ENCODE results near the gene SYNE1. TPM values are rescaled to one million over a fixed set of nuclear protein-coding genes. Genes with fewer than 3 reads are reported as not detected.

The SYNE1 gene
- total RNA-seq, 1 experiment from 2014 or later, result 6.5 TPM

- no peak for TF ChIP-seq PRDM15 (CRISPR knock-in tag; IDR thresholded peaks at IDR 0.05)
- no peak for TF ChIP-seq SOX15 (CRISPR knock-in tag; IDR thresholded peaks at IDR 0.05)
- no peak for TF ChIP-seq ZNF138 (CRISPR knock-in tag; conservative IDR thresholded peaks at IDR 0.05)
Observed at GRCh38 chr6:152573762-152574161, 63.4 kb downstream of the SYNE1 start (continued).

- Mint-ChIP-seq H3K27me3 (ENCODE audit: low read depth) (no peaks in the 10 kb centered on the region), H3K9me3 (no peaks in the 10 kb centered on the region), H3K4me1 (peaks cover 30% of the 10 kb centered on the region), H3K27ac (no peak overlapping the region), H3K4me3 (no peak overlapping the region), H3K36me3 (no peaks in the 10 kb centered on the region)
- CTCF ChIA-PET, result interaction anchor here (1.1 kb wide), 1 partner anchor 23 kb away, joined by 4 read pairs; no protein-coding TSS in a partner anchor
- POLR2A ChIA-PET, result no interaction called here
- ATAC-seq, result no peak
- DNase-seq (ENCODE audit: low spot score), result no peak
- TF ChIP-seq KAT7 (CRISPR knock-in tag; IDR thresholded peaks at IDR 0.05; ENCODE audit: borderline replicate concordance), result no peak
Observed at GRCh38 chr6:152572338-152573088, 64.6 kb downstream of the SYNE1 start.

- no peak for TF ChIP-seq TP53 (CRISPR knock-in tag; IDR thresholded peaks at IDR 0.05)
- no peak for TF ChIP-seq CREB1 (CRISPR knock-in tag; IDR thresholded peaks at IDR 0.05)
- TF ChIP-seq NR3C1 (CRISPR knock-in tag; conservative IDR thresholded peaks at IDR 0.05; ENCODE audit: low read depth), result no peak
- no peak for TF ChIP-seq ZNF396 (CRISPR knock-in tag; IDR thresholded peaks at IDR 0.05; ENCODE audit: borderline replicate concordance)
- no peak for TF ChIP-seq USF2 (CRISPR knock-in tag; IDR thresholded peaks at IDR 0.05)
- no peak for TF ChIP-seq RORB (CRISPR knock-in tag; IDR thresholded peaks at IDR 0.05)
- no peak for TF ChIP-seq ZNF281 (CRISPR knock-in tag; IDR thresholded peaks at IDR 0.05)
- TF ChIP-seq ZNF138 (CRISPR knock-in tag; conservative IDR thresholded peaks at IDR 0.05), result no peak
- H3K4me3 Mint-ChIP-seq, result no peak overlapping the region
Observed at GRCh38 chr6:152571943-152572337, 65.2 kb downstream of the SYNE1 start.

GRCh38 chr6:152571089-152571488 is 66.1 kb downstream of the SYNE1 start:
- Mint-ChIP-seq H3K36me3 (no peaks in the 10 kb centered on the region), H3K4me1 (peaks cover 26% of the 10 kb centered on the region), H3K27ac (no peak overlapping the region), H3K9me3 (no peaks in the 10 kb centered on the region), H3K4me3 (no peak overlapping the region), H3K27me3 (ENCODE audit: low read depth) (no peaks in the 10 kb centered on the region)
- TF ChIP-seq IRF1 (CRISPR knock-in tag; IDR thresholded peaks at IDR 0.05) (no peak), ERG (CRISPR knock-in tag; IDR thresholded peaks at IDR 0.05) (no peak), GABPB1 (CRISPR knock-in tag; IDR thresholded peaks at IDR 0.05) (no peak), MLX (CRISPR knock-in tag; IDR thresholded peaks at IDR 0.05) (no peak), EMX1 (CRISPR knock-in tag; IDR thresholded peaks at IDR 0.05) (no peak)
- ChIA-PET POLR2A (no interaction called here), CTCF (interaction anchor here (1.4 kb wide), 1 partner anchor 72 kb away, joined by 6 read pairs; no protein-coding TSS in a partner anchor)
- ATAC-seq (no peak), DNase-seq (ENCODE audit: low spot score) (no peak)

More at GRCh38 chr6:152571943-152572337, 65.2 kb downstream of the SYNE1 start:
- H3K4me1 Mint-ChIP-seq, result peaks cover 30% of the 10 kb centered on the region
- no peaks in the 10 kb centered on the region for H3K27me3 Mint-ChIP-seq (ENCODE audit: low read depth)
- no peak overlapping the region for H3K27ac Mint-ChIP-seq
- ATAC-seq (no peak), DNase-seq (ENCODE audit: low spot score) (no peak)
- no peaks in the 10 kb centered on the region for H3K36me3 Mint-ChIP-seq
- POLR2A ChIA-PET, result no interaction called here
- CTCF ChIA-PET, result interaction anchor here (1.1 kb wide), 1 partner anchor 23 kb away, joined by 4 read pairs; no protein-coding TSS in a partner anchor
- no peaks in the 10 kb centered on the region for H3K9me3 Mint-ChIP-seq

All from WTC11 (cell line).